K562 (cell line): ENCODE data around the gene NUAK2. TPM values are rescaled to one million over a fixed set of nuclear protein-coding genes. Genes with fewer than 3 reads are reported as not detected.

Experiments used
- ARID1B ChIP-seq: fragments of 450-650 bp; IDR thresholded peaks from 2 replicates; pipeline ENCODE4 v1.6.1; 2016; ENCODE audit warnings: antibody characterized with exemption, mild to moderate bottlenecking, inconsistent platforms
- ATF3 ChIP-seq, 2 experiments: fragments of 450-650 bp in 1 of 2; sonication (generic) in 1 of 2; formaldehyde crosslinking in 1 of 2; IDR thresholded peaks in 1 of 2; conservative IDR thresholded peaks in 1 of 2; 2 replicates each; pipeline versions ENCODE4 v1.6.1 to v1.8.1; 2016 to 2023; ENCODE audit warnings: mild to moderate bottlenecking in 2 of 2, moderate library complexity in 2 of 2, inconsistent platforms in 1 of 2, missing genetic modification reagents in 1 of 2
- CREM ChIP-seq: IDR thresholded peaks from 2 replicates; pipeline ENCODE4 v1.6.1; 2014; ENCODE audit warnings: antibody characterized with exemption, low read depth
- CTBP1 ChIP-seq: fragments of 450-650 bp; IDR thresholded peaks from 2 replicates; pipeline ENCODE4 v1.6.1; 2016; ENCODE audit warnings: borderline replicate concordance
- DMBX1 ChIP-seq: fragments of 250-450 bp; sonication (Bioruptor Pico); IDR thresholded peaks from 2 replicates; pipeline ENCODE4 v1.8.0; 2022; ENCODE audit warnings: inconsistent platforms, mild to moderate bottlenecking, moderate library complexity, borderline replicate concordance
- FOSL1 ChIP-seq: fragments of 200-800 bp; sonication (Bioruptor generic); conservative IDR thresholded peaks from 2 replicates; pipeline ENCODE4 v1.6.1; 2016; ENCODE audit warnings: missing genetic modification characterization, missing compliant biosample characterization
- GATA2 ChIP-seq: sonication (generic); formaldehyde crosslinking; IDR thresholded peaks from 2 replicates; pipeline ENCODE4 v1.4.0; 2020; ENCODE audit warnings: mild to moderate bottlenecking, missing genetic modification reagents
- LEF1 ChIP-seq: fragments of 450-650 bp; IDR thresholded peaks from 2 replicates; pipeline ENCODE4 v1.6.1; 2016; ENCODE audit warnings: mild to moderate bottlenecking
- NFE2 ChIP-seq: IDR thresholded peaks from 2 replicates; pipeline ENCODE4 v1.6.1; 2014; ENCODE audit warnings: antibody characterized with exemption, low read depth
- NR2C2 ChIP-seq, 2 experiments: fragments of 200-800 bp in 1 of 2; sonication (Bioruptor generic) in 1 of 2; sonication (generic) in 1 of 2; formaldehyde crosslinking in 1 of 2; IDR thresholded peaks; 2 replicates each; pipeline versions ENCODE4 v1.6.1 to v1.8.0; 2016 to 2022; ENCODE audit warnings: mild to moderate bottlenecking in 1 of 2, missing compliant biosample characterization in 1 of 2, missing genetic modification characterization in 1 of 2, missing genetic modification reagents in 1 of 2
- POLR2A ChIP-seq: fragments of 450-650 bp; conservative IDR thresholded peaks from 2 replicates; pipeline ENCODE4 v1.6.1; 2016
- RCOR1 ChIP-seq, 2 experiments: IDR thresholded peaks; 2 replicates each; pipeline ENCODE4 v1.6.1; 2012; ENCODE audit warnings: low read depth in 2 of 2, low read length in 2 of 2, borderline replicate concordance in 1 of 2, improper control_type of control experiment in 1 of 2
- SMARCC2 ChIP-seq: fragments of 450-650 bp; IDR thresholded peaks from 2 replicates; pipeline ENCODE4 v1.6.1; 2017; ENCODE audit warnings: antibody characterized with exemption, moderate library complexity, mild to moderate bottlenecking, low read depth
- SOX6 ChIP-seq: fragments of 450-650 bp; IDR thresholded peaks from 2 replicates; pipeline ENCODE4 v1.6.1; 2014; ENCODE audit warnings: mild to moderate bottlenecking
- TOE1 ChIP-seq, 2 experiments: fragments of 450-650 bp in 1 of 2; sonication (generic) in 1 of 2; formaldehyde crosslinking in 1 of 2; IDR thresholded peaks; 2 replicates each; pipeline versions ENCODE4 v1.7.1 to v1.8.0; 2016 to 2022; ENCODE audit warnings: borderline replicate concordance in 2 of 2, mild to moderate bottlenecking in 2 of 2, antibody characterized with exemption in 1 of 2, inconsistent platforms in 1 of 2, low read depth in 1 of 2, missing genetic modification reagents in 1 of 2, moderate library complexity in 1 of 2
- ZNF239 ChIP-seq: fragments of 250-450 bp; sonication (Bioruptor Pico); IDR thresholded peaks from 2 replicates; pipeline ENCODE4 v1.4.0; 2020; ENCODE audit warnings: mild to moderate bottlenecking
- ZNF75A ChIP-seq: fragments of 450-650 bp; formaldehyde crosslinking; IDR thresholded peaks from 2 replicates; pipeline ENCODE4 v1.4.0; 2020; ENCODE audit warnings: mild to moderate bottlenecking
- polyA plus RNA-seq, 8 experiments: library from polyadenylated mRNA; depleted of rRNA in 4 of 8; stranded (reverse) in 5 of 8; unstranded in 3 of 8; fragments of >200 nt; fragmentation: Nextera tagmentation in 2 of 8; fragmentation: Illumina TruSeq in 1 of 8; extraction: Ambion mirVana in 2 of 8; extraction: Trizol in 1 of 8; gene quantifications; 2 replicates each; pipeline versions ENCODE4 v1.2.1 to v1.2.3, GENCODE V29; 2011 to 2014; ENCODE audit warnings: inconsistent platforms in 1 of 8, missing spikeins in 1 of 8
- total RNA-seq, 7 experiments: library from RNA; depleted of rRNA in 6 of 7; stranded (reverse); fragments of >200 nt in 6 of 7; fragmentation: Illumina TruSeq in 2 of 7; extraction: Trizol in 2 of 7; gene quantifications; 2 replicates each; pipeline versions ENCODE4 v1.2.1 to v1.2.3, GENCODE V29; 2011 to 2021; ENCODE audit warnings: low replicate concordance in 1 of 7
- TF ChIP-seq, protein P1 (sequence below): fragments of 200-800 bp; sonication (Bioruptor generic); IDR thresholded peaks from 2 replicates; pipeline ENCODE4 v1.6.1; 2017; ENCODE audit warnings: missing genetic modification characterization, missing compliant biosample characterization
- TF ChIP-seq, protein P2 (sequence below), 2 experiments: fragments of 450-650 bp; IDR thresholded peaks; 2 replicates each; pipeline ENCODE4 v1.6.1; 2018; ENCODE audit warnings: mild to moderate bottlenecking in 2 of 2, low read depth in 1 of 2; ENCODE audit not compliant: partially characterized antibody in 2 of 2

NUAK2 gene
- total and polyA plus RNA-seq, 9 of the 15 experiments (the other 6 are each of a cell fraction or from before 2014, with no cell fraction given), result 0.04 to 0.44 (median 0.14) TPM

GRCh38 chr1:205294175-205294917, 27.2 kb downstream of the NUAK2 start (continued):
- TF ChIP-seq, protein P1, sequence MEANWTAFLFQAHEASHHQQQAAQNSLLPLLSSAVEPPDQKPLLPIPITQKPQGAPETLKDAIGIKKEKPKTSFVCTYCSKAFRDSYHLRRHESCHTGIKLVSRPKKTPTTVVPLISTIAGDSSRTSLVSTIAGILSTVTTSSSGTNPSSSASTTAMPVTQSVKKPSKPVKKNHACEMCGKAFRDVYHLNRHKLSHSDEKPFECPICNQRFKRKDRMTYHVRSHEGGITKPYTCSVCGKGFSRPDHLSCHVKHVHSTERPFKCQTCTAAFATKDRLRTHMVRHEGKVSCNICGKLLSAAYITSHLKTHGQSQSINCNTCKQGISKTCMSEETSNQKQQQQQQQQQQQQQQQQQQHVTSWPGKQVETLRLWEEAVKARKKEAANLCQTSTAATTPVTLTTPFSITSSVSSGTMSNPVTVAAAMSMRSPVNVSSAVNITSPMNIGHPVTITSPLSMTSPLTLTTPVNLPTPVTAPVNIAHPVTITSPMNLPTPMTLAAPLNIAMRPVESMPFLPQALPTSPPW (CRISPR knock-in tag), result peak; percentile 52
- peak in 1 of 2 experiments; percentile 73; a peak in 2 of 4 replicates for TF ChIP-seq RCOR1 (IDR thresholded peaks at IDR 0.05; ENCODE audit: borderline replicate concordance in 1 of 2, low read depth in 2 of 2, low read length in 2 of 2)
- TF ChIP-seq, protein P2, sequence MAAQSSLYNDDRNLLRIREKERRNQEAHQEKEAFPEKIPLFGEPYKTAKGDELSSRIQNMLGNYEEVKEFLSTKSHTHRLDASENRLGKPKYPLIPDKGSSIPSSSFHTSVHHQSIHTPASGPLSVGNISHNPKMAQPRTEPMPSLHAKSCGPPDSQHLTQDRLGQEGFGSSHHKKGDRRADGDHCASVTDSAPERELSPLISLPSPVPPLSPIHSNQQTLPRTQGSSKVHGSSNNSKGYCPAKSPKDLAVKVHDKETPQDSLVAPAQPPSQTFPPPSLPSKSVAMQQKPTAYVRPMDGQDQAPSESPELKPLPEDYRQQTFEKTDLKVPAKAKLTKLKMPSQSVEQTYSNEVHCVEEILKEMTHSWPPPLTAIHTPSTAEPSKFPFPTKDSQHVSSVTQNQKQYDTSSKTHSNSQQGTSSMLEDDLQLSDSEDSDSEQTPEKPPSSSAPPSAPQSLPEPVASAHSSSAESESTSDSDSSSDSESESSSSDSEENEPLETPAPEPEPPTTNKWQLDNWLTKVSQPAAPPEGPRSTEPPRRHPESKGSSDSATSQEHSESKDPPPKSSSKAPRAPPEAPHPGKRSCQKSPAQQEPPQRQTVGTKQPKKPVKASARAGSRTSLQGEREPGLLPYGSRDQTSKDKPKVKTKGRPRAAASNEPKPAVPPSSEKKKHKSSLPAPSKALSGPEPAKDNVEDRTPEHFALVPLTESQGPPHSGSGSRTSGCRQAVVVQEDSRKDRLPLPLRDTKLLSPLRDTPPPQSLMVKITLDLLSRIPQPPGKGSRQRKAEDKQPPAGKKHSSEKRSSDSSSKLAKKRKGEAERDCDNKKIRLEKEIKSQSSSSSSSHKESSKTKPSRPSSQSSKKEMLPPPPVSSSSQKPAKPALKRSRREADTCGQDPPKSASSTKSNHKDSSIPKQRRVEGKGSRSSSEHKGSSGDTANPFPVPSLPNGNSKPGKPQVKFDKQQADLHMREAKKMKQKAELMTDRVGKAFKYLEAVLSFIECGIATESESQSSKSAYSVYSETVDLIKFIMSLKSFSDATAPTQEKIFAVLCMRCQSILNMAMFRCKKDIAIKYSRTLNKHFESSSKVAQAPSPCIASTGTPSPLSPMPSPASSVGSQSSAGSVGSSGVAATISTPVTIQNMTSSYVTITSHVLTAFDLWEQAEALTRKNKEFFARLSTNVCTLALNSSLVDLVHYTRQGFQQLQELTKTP (IDR thresholded peaks at IDR 0.05; ENCODE audit: low read depth in 1 of 2, partially characterized antibody in 2 of 2), result peak in 1 of 2 experiments; percentile 21
- TF ChIP-seq ATF3 (IDR thresholded peaks at IDR 0.05), result peak; percentile 99
- peak; percentile 48; the same call in 1 of the 2 replicates for TF ChIP-seq ATF3 (CRISPR knock-in tag; conservative IDR thresholded peaks at IDR 0.05)
- peak; percentile 59; the same call in 1 of the 2 replicates for TF ChIP-seq LEF1
- TF ChIP-seq TOE1 (IDR thresholded peaks at IDR 0.05; ENCODE audit: borderline replicate concordance), result 0 out of 2 replicates have a peak, but pooled peaks have one; percentile 27
- no peak for TF ChIP-seq TOE1 (CRISPR knock-in tag; IDR thresholded peaks at IDR 0.05; ENCODE audit: borderline replicate concordance, low read depth)
- peak; percentile 59 for TF ChIP-seq CTBP1
- TF ChIP-seq ARID1B, result peak; percentile 78
- no peak for TF ChIP-seq CREM
- no peak for TF ChIP-seq ZNF239
- no peak for TF ChIP-seq NR2C2 (CRISPR knock-in tag; IDR thresholded peaks at IDR 0.05)
- TF ChIP-seq NR2C2 (tag; IDR thresholded peaks at IDR 0.05), result peak; percentile 78
- TF ChIP-seq NFE2, result 0 out of 2 replicates have a peak, but pooled peaks have one; percentile 14
- TF ChIP-seq GATA2, result 0 out of 2 replicates have a peak, but pooled peaks have one; percentile 39
- TF ChIP-seq DMBX1 (CRISPR knock-in tag), result 0 out of 2 replicates have a peak, but pooled peaks have one; percentile 39
- TF ChIP-seq SOX6, result 0 out of 2 replicates have a peak, but pooled peaks have one; percentile 33
- no peak for TF ChIP-seq POLR2A
- TF ChIP-seq FOSL1 (tag), result peak; percentile 99
- TF ChIP-seq ZNF75A (CRISPR knock-in tag), result no peak
- TF ChIP-seq SMARCC2, result peak; percentile 64; the same call in 1 of the 2 replicates
